Stimulated activated CD8-positive, alpha-beta memory T cell treated with anti-CD3 and anti-CD28 coated beads, Interleukin-12 subunit alpha, Interleukin-12 subunit beta, amount 100 ng/mL, for 24 hours (primary cell): ENCODE results near the gene RAD51D.
A peak's percentile ranks its signal among the peaks of the same experiment; 100 is the strongest.
"Not testable (repeated sequence)": the region's sequence is repeated elsewhere in the genome, so short reads cannot be mapped to it uniquely, and the experiment has no call there.

Source experiments
- DNase-seq: peaks from one replicate; pipeline ENCODE4 v3.0.0-alpha.2; 2020; ENCODE audit errors: extremely low read depth

Gene RAD51D

DNA sequence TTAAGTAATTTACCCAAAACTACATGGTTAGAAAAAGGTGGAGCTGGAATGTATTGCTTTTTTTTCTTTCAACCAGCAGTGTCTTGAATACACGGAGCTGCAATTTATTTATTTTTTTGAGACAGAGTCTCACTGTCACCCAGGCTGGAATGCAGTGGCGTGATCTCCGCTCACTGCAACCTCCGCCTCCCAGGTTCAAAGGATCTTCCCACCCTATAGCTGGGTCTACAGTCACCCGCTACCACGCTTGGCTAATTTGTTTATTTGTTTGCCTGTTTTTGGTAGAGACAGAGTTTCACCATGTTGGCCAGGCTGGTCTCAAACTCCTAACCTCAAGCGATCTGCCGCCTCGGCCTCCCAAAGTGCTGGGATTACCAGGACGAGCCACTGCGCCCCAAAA lies 29.0 kb downstream of the RAD51D start:
- not testable (repeated sequence) for DNase-seq

DNA sequence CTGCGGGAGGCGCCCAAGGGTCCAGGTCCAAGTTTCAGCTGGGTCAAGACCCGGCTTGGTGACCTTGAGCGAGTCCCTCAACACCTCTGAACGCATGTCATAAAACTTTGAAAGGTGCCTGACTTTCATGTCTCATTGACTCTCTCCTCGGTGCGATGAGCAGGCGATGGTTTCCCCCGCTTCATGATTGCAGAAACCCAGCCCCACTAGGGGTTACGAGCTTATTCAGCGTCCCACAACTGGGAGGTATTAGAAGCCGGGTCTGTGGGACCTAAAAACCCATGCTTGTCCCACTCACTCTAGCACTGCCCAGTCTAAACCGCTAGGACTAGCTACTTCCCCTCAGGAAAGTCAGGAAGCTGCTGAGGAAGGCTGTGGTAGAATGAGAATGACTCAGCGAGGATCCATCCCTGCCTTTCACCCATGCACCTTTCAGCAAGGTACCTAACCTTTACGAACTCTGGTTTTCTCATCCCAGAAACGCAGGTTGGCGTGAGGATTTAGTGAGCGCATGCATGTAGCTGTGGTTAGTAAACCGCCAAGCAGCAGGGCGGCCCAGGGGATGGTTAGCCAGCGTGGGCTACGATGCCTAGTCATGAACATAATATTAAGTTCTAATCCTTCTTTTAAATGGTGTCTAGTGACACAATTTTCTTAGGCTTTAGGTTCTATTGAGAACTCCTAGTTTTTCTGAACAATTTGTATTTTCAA lies 29.9 kb downstream of the RAD51D start:
- DNase-seq: no peak

DNA sequence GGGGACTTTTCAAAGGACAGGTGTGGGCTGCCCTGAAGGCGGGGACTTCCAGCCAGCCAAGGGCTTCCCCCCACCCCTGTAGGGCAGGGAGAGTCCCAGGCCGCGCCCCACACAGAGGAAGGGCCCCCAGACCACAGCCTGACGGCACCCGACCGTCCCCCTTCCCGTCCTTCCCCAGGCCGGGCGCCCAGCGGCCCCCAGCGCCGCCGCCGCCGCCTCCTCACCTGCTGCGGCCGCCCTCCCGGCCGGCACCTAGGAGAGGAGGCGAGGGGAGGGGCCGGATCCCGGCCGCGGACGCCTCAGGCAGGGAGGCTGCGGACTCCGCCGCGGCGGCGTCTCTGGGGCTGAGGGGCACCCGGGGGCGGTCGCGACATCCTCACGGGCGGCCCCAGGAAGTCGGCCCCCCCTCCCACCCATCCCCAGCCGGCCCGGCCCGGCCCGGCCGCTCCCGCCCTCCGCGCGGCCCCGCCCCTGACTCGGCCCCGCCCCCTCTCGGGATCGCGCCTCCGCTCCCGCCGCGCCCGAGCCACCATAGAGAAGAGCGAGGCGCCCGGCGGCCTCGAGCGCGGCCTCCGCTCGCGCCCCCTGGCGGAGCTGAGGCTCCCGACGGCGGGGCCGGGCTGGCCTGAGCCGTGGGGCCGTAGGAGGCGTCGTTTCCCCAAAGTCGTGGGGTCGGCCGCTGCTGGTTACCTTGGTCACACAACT lies 30.6 kb downstream of the RAD51D start:
- DNase-seq: peak; percentile 71

DNA sequence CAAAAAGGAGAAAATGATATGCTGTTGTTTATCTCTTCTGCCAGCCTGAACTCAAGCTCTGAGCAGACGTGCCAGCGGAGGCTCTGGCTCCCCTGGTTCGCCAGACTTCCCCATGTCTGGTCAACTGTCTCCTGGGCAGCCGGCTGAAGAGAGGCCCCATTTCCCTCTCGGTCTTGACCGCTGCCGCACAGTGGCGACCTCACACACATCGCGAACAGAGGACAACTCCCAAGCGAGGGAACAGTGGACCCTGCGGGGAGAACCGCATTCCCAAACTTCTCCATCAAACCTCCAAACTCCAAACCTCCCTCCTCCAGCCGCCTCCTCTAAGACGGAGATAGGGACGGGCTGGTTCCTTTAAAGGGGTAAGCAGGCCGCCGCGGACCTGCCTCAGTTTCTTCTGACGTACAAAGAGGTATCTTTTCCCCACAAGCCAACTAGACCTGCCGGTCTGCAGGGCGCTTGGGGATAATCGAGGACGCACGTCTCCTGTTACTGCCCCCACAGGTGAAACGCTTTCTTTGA lies 31.2 kb downstream of the RAD51D start:
- DNase-seq: no peak

DNA sequence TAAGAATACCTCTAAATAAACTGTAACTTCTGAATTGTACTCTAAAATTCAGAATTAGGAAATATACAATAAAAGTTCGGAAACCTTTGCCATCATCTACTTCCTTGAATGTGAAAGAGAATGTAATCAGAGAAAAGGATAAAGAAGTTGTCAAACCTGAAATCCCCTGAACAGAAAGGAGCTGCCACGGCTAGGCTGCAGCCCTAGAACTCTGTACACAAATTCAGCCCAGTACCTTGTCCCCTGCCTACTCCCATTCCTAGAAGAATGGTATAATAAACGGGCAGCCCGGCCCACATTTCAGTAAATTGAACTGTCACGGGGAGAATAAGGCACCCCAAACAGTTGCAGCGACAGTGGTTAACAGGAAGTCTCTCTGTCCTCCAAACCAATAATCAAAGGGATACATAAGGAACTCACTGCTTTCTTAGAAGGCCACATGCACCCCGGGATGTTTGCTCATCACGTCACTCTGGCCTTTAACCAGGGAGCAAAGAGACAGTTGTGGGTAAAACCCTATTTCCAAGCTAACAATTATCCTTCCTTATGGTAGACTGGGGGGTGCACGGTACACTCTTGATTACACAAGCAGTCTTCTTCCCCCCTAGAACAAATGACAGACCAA lies 31.8 kb downstream of the RAD51D start:
- no peak for DNase-seq

DNA sequence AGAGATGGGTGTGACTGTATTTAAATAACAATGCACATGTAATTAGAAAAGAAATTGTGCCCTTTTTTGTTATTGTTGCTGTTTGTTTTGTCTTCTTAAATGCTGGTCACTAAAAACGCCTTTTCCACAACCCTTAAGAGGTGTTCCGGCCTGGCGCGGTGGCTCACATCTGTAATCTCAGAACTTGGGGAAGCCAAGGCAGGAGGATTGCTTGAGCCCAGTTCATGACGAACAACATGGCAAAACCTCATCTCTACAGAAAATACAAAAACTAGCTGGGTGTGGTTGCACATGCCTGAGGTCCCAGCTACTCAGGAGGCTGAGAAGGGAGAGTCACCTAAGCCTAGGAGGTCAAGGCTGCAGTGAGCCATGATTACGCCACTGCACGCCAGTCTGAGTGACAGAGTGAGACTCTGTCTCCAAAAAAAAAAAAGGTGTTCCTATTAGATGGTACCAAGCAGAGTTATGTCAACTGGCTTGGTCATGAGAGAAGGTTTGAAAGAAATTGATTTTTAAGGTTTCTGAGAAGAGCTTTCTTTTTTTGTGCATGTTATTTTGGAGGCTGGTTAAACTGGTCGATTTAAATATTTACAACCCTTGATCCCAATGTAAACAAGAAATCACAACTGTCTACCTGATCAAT lies 32.6 kb downstream of the RAD51D start:
- DNase-seq: no peak

DNA sequence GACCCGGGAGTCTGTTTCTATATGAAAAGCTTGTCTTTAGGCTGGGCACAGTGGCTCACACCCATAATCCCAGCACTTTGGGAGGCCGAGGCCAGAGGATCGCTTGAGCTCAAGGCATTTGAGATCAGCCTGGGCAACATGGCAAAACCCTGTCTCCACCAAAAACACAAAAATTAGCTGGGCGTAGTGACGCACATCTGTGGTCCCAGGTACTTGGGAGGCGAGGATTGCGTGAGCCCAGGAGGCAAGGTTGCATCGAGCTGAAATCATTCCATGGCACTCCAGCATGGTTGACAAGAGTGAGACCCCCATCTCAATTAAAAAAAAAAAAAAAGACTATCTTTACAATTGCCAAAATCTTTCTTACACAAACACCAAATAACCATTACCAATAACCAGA lies 33.5 kb downstream of the RAD51D start:
- no peak for DNase-seq

DNA sequence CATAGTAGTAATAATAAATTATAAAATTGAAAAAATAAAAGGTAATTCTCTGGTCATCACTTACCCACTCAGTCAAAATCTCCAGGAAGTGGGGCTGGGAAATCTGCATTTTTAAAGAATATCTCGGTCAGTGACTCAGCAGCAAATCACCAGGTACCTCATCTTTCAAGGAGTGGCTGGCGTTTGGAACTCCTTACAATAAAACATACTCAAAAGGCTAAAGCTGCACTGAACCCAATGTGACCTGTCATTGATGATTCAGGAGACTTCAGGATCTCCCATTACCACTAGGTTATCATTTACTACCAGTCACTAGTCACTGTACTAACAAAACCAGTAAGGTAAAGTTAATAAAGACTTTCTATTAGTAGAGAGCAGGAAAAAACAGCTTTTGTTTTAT lies 34.7 kb downstream of the RAD51D start:
- DNase-seq: no peak

DNA sequence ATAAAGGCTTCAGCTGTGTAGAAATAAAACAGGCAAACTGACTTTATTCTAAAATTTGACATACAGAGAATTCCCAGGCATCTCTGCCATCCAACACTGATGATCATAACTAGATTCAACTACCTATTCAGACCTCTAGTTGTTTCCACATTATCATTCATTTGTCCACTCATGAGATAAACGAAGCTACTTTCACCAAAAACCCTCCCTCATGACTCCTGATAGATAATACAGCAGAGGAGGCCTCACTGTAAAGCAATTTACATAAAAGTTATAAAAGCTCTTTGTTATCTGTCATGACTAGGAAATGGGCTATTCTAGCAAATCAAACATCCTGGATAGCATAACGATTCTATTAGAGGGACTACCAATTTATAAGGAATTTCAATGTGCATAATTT lies 36.6 kb downstream of the RAD51D start:
- DNase-seq: no peak

DNA sequence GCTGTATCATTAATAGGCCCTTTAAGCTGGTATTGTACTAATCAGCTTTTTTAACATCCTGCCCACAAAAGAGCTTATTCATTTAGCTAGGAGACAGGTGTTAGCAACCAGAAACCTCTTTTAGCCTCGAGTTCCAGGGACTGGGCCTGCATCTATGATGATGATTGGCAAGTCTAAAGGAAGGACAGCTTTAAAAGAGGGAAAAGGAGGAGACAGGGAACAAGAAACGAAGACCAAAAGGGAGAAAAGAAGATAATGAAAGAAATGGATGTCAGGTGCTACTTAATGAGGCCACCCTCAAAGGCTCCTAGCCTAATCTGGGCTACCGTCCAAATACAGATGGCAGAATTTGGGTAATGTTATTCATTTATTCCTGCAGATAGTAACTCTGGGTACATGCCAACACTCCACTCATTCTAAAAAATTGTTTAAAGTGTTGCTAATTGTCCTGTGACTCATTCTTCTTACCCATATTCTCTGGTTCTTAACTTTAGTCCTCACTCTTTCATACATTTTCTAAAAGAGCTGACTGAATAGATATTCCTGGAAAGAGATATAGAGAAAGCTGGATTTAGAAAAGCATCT lies 37.5 kb downstream of the RAD51D start:
- DNase-seq: no peak

DNA sequence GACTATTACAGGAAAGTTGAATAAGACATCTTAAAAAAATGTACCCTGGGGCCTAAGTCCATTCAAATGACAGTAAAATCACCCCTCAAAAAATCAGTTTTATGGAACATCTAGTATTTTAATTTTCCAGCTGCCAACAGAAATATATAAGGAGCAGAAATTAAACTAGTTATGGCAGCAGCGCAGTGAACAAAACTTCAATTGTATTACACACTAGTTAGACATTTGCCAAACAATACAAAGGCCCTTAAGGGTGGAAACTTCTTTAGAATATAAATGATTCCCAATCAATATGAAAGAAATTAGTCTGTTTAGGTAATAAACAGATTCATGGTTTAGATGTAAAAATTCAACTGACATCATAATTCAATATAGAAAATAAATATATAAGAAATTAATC lies 38.0 kb downstream of the RAD51D start:
- DNase-seq: no peak

DNA sequence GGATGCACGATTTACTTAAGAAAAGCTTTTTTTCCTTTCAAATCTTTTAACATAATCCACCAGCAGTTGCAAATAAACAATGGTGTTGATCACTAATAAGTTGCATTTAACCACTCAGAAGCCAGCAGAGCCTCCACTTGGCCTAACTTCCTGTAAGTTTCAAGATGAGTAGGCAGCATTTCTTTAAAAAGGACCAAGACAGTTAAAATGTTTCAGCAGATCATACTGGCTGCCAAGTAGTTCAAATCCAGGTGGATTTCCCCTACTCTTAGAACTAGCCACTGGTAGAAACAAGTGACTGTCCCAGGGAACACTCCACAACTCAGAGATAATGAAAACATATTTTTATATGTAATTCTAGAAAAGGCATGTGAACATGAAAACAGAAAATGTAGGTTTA lies 39.1 kb downstream of the RAD51D start:
- DNase-seq: no peak

DNA sequence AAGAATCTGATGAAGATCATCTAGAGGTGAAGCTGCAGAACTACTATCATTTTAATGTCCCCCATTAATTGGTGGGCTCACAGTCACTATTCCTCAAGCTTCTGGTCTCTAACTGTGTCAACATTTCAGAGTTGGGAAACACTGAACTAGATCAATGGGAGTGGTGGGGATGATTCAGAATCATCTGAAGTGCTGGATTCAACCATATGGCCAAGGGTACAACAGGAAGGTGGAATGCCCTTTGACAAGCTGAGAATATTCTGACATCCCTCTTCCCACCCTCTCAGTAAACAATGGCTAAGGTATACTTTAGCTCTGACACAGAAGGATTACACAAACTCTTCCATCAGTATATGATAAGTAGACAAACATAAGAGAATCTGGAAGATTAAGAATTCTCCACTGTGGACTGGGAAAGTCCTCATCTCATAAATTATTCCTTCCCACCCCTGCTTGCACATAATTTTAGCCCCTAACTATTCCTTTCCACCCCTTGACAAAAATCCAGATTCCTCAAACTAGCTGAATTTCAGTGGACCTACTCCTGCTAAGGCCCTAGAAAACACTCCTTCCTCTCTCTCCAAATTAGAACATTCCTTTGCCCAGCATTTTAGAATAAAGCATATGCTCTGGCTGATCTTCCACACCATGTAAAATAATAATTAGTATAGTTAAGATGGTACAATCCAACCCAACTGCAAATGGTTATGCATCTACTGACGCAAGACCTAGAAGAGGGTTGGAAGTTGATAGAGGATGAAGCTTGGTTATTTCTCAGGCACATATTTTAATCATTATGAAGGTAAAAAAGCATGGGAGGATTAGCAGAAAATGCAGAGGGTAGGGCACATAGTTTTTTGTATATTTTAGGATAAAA lies 39.9 kb downstream of the RAD51D start:
- DNase-seq: no peak

DNA sequence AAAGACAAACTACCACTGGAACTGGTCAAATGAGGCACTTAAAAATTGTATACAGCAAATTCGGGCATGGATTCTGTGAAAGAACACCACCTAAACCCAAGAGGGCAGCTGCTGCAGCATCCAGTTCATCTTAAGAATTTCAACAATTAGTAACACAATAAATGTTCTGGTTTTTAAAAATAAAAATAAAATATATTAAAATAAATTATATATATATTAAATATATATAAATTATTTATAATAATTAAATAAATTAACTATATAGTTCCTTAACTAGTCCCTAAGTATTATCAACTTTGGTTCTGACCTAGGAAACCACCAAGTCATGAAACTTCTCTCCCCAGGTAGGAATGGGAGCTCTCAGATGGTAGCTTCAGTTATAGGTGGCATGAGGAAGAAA lies 42.8 kb downstream of the RAD51D start:
- DNase-seq: no peak

DNA sequence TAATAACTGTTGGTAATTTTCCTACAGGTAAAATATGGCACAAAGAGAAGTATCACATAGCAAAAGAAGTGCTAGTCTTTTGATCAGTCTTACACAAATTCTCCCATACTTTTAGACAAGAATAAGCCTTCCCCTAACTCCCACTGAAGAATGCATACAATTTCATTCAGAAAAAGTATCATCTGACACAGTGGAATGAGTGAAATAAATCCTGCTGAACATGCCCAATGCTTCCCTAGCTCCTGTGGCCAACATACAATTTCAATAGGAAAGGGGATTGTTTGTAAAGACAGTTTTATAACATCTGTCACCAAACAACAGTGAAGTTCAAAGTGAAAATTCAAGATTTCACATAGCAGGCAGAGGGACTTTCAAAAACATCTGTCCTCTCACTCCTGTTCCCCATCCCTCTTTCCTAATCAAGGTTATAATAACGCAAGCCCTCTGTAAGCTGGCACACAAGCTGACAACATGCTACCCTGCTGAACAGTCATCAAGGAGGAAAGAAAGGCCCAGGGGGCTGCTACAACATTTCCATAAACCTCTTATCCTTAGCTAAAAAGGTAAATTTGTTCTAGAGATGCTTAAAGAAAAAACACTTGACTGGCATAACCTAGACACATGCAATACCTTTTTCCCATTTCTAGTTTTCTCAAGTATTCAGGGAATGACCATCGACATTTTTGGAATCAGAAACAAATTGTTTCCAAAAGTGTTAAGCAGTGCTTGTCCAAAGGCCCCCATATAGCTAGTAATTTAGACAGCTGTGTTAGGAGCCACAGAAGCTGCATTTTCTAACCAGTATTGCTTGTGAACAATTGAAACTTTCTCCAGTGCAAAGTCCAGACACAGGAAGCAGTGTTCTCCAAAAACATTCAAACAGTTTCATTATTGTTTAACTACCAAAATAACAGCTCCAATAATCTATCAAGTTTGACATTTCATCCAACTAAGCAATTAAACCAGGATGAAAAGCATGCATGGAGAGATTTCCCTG lies 44.7 kb downstream of the RAD51D start:
- DNase-seq: no peak

DNA sequence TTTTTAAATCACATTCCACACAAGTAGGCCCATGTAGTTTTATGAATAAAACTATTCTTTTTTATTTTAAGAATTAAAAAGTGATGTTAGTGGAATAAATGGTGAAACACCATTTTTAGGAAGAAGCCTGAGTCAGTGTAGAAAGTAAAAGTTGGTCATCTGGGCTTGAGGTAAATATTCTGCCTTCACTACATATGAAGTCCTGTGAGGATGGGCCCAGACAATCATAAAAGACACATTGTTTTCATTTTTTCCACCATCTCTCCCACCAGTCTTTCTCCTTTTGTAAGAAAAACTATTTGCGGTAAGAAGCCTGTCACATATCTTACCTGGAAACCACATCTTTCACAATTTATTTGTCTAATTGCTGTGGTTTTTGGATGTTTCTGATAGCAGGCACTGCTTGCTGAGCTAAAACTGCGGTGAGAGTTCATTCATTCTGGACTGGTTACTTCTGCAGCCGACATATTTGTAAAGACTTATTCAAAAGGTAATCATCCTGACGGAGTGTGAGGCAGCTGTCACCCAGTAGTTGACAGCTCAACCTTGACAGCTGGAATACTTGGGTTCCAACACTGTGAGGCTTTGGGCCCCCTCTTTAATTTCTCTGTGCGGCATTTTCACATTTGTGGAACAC lies 45.6 kb downstream of the RAD51D start:
- no peak for DNase-seq

DNA sequence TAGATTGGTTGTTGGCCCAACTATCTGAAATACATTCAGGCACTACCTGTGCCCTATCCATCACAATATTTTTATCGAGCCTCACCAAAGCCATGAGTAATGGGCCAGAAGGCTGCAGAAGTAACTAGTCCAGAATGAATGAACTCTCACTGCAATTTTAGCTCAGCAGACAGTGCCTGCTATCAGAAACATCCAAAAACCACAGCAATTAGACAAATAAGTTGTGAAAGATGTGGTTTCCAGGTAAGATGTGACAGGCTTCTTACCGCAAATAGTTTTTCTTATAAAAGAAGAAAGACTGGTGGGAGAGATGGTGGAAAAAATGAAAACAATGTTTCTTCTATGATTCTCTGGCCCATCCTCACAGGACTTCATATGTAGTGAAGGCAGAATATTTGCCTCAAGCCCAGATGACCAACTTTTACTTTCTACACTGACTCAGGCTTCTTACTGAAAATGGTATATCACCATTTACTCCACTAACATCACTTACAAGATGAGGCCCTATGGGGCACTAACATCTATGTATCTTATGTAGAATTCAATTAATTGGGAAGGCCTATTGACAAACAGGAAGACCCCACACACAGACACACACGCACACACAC lies 46.4 kb downstream of the RAD51D start:
- no peak for DNase-seq

DNA sequence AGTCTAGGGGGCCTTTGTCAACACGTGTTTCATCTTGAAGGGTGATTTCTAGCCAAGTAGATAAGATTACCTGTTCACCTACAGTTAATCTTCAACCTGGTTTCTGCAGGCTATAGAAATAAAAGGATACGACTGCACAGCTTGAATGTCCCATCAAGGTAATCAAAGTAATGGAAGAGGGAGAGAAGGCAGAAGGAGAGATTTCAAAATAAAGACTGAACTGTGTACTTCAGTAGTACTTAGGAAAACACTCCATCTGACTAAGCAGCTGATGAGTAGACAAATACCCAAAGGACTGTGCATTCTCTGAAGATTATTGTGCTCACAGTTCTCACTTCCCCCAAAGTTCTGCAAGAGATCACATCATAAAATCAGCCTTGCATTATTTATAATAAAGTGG lies 50.3 kb downstream of the RAD51D start:
- DNase-seq: no peak

DNA sequence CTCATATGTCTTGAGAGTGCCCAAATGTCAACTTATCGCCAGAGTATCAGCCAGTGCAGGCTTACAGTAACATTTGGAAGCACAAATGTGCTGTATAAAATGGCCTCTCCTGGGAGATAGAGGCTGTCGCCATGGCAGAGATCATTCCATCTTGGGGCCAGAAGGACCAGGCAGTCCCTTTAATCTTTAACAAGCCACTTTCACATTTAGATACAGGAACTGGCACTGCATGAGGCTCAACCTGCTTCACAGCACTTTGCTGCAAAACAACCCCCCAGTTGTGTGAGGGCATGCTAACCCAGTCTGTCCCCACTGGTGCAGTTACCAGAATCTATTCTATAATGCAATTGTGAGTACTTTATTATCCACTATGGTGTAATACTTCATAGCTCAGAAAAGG lies 51.4 kb downstream of the RAD51D start:
- DNase-seq: no peak
